ENCODE results near the gene ST6GALNAC5.

Gene ST6GALNAC5

DNA sequence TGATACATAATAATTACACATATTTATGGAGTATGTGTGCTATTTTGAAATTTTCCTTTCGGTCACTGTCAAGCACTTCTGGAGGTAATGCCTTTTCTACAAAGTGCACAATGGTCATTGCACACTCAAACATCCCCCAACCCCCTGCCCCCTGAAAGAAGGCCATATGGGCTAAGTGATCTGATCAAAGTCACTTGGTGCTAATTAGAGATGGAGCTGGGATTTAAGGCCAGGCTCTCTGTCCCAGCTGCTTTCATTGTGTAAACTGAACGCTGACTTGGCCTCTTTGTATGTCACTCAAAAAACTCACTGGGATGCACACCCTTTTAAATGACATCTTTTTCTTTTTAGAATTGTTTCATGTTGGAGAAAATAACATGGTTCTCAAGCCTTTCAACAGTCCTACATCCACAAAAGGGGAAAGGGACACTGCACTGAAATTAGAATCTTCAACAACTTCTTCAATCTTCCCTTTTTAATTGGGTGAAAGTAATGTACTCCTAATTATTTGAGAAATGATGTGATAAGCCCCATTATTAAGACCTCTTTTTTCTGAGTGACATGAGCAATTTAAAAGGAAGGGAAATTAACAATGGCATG, 149.2 kb downstream of the ST6GALNAC5 start:
- TF ChIP-seq, protein P1, sequence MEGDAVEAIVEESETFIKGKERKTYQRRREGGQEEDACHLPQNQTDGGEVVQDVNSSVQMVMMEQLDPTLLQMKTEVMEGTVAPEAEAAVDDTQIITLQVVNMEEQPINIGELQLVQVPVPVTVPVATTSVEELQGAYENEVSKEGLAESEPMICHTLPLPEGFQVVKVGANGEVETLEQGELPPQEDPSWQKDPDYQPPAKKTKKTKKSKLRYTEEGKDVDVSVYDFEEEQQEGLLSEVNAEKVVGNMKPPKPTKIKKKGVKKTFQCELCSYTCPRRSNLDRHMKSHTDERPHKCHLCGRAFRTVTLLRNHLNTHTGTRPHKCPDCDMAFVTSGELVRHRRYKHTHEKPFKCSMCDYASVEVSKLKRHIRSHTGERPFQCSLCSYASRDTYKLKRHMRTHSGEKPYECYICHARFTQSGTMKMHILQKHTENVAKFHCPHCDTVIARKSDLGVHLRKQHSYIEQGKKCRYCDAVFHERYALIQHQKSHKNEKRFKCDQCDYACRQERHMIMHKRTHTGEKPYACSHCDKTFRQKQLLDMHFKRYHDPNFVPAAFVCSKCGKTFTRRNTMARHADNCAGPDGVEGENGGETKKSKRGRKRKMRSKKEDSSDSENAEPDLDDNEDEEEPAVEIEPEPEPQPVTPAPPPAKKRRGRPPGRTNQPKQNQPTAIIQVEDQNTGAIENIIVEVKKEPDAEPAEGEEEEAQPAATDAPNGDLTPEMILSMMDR (IDR thresholded peaks at IDR 0.05; ENCODE audit: low read length, missing control alignments): no peak
- no peak overlapping the region for H3K4me3 ChIP-seq (replicated peaks; ENCODE audit: low read depth, low read length)
- DNase-seq (ENCODE audit: low read depth): no peak

DNA sequence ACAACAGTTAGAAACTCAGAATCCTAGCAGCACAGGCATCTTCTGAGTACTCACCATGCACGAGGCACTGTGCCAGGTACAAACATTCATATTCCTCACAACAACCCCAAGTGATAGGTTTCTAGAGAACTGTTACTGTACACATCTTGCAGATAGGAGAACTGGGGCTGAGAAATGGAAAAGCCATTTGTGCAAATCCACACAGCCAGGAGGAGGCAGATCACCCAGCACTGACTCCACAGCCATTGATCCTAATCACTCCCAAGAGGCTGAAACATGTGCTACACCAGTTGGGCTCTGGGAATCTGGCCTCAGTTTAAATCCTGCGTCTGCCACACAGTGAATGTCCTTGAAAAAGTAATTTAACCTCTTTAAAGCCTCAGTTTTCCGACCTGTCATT, 151.0 kb downstream of the ST6GALNAC5 start:
- TF ChIP-seq, protein P1 (IDR thresholded peaks at IDR 0.05; ENCODE audit: low read length, missing control alignments): no peak
- DNase-seq (ENCODE audit: low read depth): no peak
- no peak overlapping the region for H3K4me3 ChIP-seq (replicated peaks; ENCODE audit: low read depth, low read length)

DNA sequence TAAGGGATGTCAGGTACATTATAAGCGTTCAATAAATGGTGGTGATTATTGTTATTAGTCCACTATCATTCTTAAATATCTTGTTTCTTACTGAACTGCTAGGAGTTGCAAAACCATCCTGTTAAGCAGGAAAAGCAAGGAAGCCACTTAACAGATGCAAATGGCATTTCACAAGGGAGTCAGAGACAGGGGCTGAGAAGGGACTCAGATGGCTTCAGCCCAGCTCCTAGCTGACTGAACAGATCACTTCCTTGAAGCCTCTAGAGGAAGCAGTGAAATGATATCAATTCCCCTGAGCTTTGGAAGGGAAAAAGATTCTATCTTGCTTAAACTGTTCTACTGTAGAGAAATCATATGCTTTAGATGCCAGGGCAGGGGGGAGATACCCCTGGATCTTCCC, 151.5 kb downstream of the ST6GALNAC5 start:
- no peak for DNase-seq (ENCODE audit: low read depth)
- TF ChIP-seq, protein P1 (IDR thresholded peaks at IDR 0.05; ENCODE audit: low read length, missing control alignments): no peak
- no peak overlapping the region for H3K4me3 ChIP-seq (replicated peaks; ENCODE audit: low read depth, low read length)

DNA sequence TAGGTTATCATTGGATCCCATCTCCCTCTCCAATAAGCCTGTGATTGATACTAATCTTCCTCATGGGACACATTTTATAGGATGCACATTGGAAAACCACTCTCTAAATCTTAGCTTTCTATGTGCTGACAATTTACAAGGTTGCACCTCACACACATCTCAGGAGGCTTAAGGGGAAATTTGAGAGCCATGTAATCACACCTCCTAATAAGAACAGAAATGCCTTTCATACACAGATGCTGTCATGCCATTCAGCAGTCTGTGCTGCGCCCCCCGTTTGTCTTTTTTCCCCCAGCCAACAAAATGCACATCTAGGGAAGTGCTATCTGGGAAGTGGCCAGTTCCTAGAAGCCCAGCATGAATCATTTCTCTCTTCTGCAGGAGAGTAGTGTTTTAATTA, 154.5 kb downstream of the ST6GALNAC5 start:
- DNase-seq (ENCODE audit: low read depth): no peak
- TF ChIP-seq, protein P1 (IDR thresholded peaks at IDR 0.05; ENCODE audit: low read length, missing control alignments): no peak
- no peak overlapping the region for H3K4me3 ChIP-seq (replicated peaks; ENCODE audit: low read depth, low read length)

- no peak overlapping the region for H3K4me3 ChIP-seq (replicated peaks; ENCODE audit: low read depth, low read length)
- no peak for DNase-seq (ENCODE audit: low read depth)
- TF ChIP-seq, protein P1 (IDR thresholded peaks at IDR 0.05; ENCODE audit: low read length, missing control alignments): no peak
These were observed 157.2 kb downstream of the ST6GALNAC5 start for GRCh38 chr1:77024500-77024899.

GRCh38 chr1:77025599-77025998, 158.3 kb downstream of the ST6GALNAC5 start:
- H3K4me3 ChIP-seq (replicated peaks; ENCODE audit: low read depth, low read length): no peak overlapping the region
- no peak for DNase-seq (ENCODE audit: low read depth)
- TF ChIP-seq, protein P1 (IDR thresholded peaks at IDR 0.05; ENCODE audit: low read length, missing control alignments): no peak

- TF ChIP-seq, protein P1 (IDR thresholded peaks at IDR 0.05; ENCODE audit: low read length, missing control alignments): no peak
These were observed 158.9 kb downstream of the ST6GALNAC5 start for GRCh38 chr1:77026135-77026534.

More at GRCh38 chr1:77026135-77026534, 158.9 kb downstream of the ST6GALNAC5 start:
- no peak overlapping the region for H3K4me3 ChIP-seq (replicated peaks; ENCODE audit: low read depth, low read length)
- no peak for DNase-seq (ENCODE audit: low read depth)

Measured in fibroblast of pulmonary artery (primary cell).